Calu3 (cell line): ENCODE measurements around the gene RNU2-63P. TPM values are rescaled to one million over a fixed set of nuclear protein-coding genes. Genes with fewer than 3 reads are reported as not detected.
"Not testable (repeated sequence)": the region's sequence is repeated elsewhere in the genome, so short reads cannot be mapped to it uniquely, and the experiment has no call there.

Source experiments
- BruUV-seq: library from RNA; stranded (reverse); fragments of 400-500 nt; replicated peaks from 2 replicates; lab custom pipeline; 2021; lab: Mats Ljungman, UMichigan
- CTCF ChIA-PET: fragments of 300-600 bp; sonication (Branson Sonifier 250); formaldehyde crosslinking; loops from one replicate; lab custom pipeline; 2022; ENCODE audit warnings: antibody characterized with exemption; lab: Charles Lee
- DNase-seq: peaks from one replicate; pipeline ENCODE4 v3.0.0; 2022
- H3K27ac Mint-ChIP-seq: one replicate; pipeline ENCODE4 v1.8.0; 2022; ENCODE audit warnings: mixed read lengths; ENCODE audit not compliant: unreplicated experiment
- H3K27me3 Mint-ChIP-seq: one replicate; pipeline ENCODE4 v1.8.0; 2022; ENCODE audit warnings: mixed read lengths; ENCODE audit not compliant: unreplicated experiment
- H3K36me3 Mint-ChIP-seq: one replicate; pipeline ENCODE4 v1.8.0; 2022; ENCODE audit warnings: mild to moderate bottlenecking, moderate library complexity, mixed read lengths; ENCODE audit not compliant: insufficient read depth, unreplicated experiment
- H3K4me1 Mint-ChIP-seq: one replicate; pipeline ENCODE4 v1.8.0; 2022; ENCODE audit warnings: mild to moderate bottlenecking, low read depth, mixed read lengths; ENCODE audit not compliant: unreplicated experiment
- H3K4me3 Mint-ChIP-seq: one replicate; pipeline ENCODE4 v1.8.0; 2022; ENCODE audit warnings: mild to moderate bottlenecking, low read depth, moderate library complexity, mixed read lengths; ENCODE audit not compliant: unreplicated experiment
- H3K9me3 Mint-ChIP-seq: one replicate; pipeline ENCODE4 v1.8.0; 2022; ENCODE audit warnings: low read depth, mixed read lengths; ENCODE audit not compliant: unreplicated experiment
- intact Hi-C: fragments of 100-400 bp; cut with micrococcal nuclease; formaldehyde crosslinking; loops from one replicate; pipeline ENCODE4 v1.10.0; 2022; ENCODE audit not compliant: unreplicated experiment
- total RNA-seq: library from RNA; stranded (reverse); gene quantifications from 2 replicates; pipeline ENCODE4 v1.2.3, GENCODE V29; 2022
- TF ChIP-seq, protein P1 (sequence below): fragments of 200-600 bp; IDR thresholded peaks from one replicate; pipeline ENCODE4 v1.8.0; 2022; ENCODE audit warnings: antibody characterized with exemption; ENCODE audit not compliant: unreplicated experiment

Gene RNU2-63P
- total RNA-seq, 1 experiment from 2014 or later = not detected

GRCh38 chr2:88048541-88048940 lies 32.2 kb upstream of the RNU2-63P start:
- H3K27ac Mint-ChIP-seq = no peak overlapping the region
- no TSS peak for BruUV-seq

GRCh38 chr2:88045561-88045960 lies 29.2 kb upstream of the RNU2-63P start:
- H3K4me3 Mint-ChIP-seq, intact Hi-C loops, H3K27ac Mint-ChIP-seq, H3K27me3 Mint-ChIP-seq, H3K4me1 Mint-ChIP-seq, H3K9me3 Mint-ChIP-seq, DNase-seq, CTCF ChIA-PET, H3K36me3 Mint-ChIP-seq, BruUV-seq: not testable (repeated sequence)

More at GRCh38 chr2:88048541-88048940, 32.2 kb upstream of the RNU2-63P start:
- CTCF ChIA-PET = interaction anchor here (0.5 kb wide), 1 partner anchor 23 kb away, joined by 3 read pairs; no protein-coding TSS in a partner anchor
- Mint-ChIP-seq H3K36me3 (peaks cover 25% of the 10 kb centered on the region), H3K27me3 (no peaks in the 10 kb centered on the region), H3K4me1 (peaks cover 7% of the 10 kb centered on the region), H3K9me3 (no peaks in the 10 kb centered on the region), H3K4me3 (no peak overlapping the region)
- intact Hi-C loops = no loop called here
- DNase-seq = no peak
- TF ChIP-seq, protein P1, sequence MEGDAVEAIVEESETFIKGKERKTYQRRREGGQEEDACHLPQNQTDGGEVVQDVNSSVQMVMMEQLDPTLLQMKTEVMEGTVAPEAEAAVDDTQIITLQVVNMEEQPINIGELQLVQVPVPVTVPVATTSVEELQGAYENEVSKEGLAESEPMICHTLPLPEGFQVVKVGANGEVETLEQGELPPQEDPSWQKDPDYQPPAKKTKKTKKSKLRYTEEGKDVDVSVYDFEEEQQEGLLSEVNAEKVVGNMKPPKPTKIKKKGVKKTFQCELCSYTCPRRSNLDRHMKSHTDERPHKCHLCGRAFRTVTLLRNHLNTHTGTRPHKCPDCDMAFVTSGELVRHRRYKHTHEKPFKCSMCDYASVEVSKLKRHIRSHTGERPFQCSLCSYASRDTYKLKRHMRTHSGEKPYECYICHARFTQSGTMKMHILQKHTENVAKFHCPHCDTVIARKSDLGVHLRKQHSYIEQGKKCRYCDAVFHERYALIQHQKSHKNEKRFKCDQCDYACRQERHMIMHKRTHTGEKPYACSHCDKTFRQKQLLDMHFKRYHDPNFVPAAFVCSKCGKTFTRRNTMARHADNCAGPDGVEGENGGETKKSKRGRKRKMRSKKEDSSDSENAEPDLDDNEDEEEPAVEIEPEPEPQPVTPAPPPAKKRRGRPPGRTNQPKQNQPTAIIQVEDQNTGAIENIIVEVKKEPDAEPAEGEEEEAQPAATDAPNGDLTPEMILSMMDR = no peak

GRCh38 chr2:88042476-88042875 lies 26.1 kb upstream of the RNU2-63P start:
- Mint-ChIP-seq H3K36me3 (peaks cover 8% of the 10 kb centered on the region), H3K27ac (peak overlapping the region; percentile 4), H3K4me1 (peaks cover 19% of the 10 kb centered on the region), H3K4me3 (no peak overlapping the region), H3K9me3 (no peaks in the 10 kb centered on the region), H3K27me3 (no peaks in the 10 kb centered on the region)
- CTCF ChIA-PET = no interaction called here
- TF ChIP-seq, protein P1 = no peak
- intact Hi-C loops = no loop called here
- no TSS peak for BruUV-seq
- DNase-seq = no peak

DNA sequence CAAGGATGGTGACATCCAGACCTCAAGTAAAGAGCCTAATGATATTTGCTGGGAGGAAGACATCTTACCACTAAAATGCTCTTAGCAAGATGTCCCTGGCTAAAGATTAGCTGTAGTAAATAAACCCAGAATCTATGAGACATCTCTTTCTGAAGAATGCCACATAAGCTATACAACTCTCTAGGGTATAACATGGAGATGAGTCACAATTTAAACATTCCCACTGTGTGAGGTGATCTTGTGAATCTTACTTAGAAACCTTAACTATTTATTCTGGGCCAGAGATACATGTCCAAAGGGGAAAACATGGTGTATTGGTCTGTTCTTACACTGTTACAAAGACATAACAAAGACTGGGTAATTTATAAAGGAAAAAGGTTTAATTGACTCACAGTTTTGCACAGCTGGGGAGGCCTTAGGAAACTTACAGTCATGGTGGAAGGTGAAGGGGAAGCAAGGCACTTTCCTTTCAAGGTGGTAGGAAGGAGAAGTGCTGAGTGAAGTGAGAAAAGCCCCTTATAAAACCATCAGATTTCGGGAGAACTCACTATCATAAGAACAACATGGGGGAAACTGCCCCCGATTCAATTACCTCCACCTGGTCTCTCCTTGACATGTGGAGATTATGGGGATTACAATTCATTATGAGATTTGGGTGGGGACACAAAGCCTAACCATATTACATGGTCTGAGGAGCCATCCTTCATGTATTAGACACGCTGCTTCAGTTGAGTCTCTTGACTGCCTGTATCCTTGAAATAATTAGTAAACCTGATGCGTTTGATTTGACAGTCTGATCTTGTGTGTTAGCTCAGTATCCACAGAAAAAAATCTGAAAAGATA lies 22.1 kb upstream of the RNU2-63P start:
- peaks cover 19% of the 10 kb centered on the region for H3K4me1 Mint-ChIP-seq
- CTCF ChIA-PET = interaction anchor here (1.2 kb wide), 1 partner anchor 16 kb away, joined by 4 read pairs; no protein-coding TSS in a partner anchor
- no TSS peak for BruUV-seq
- peaks cover 11% of the 10 kb centered on the region for H3K36me3 Mint-ChIP-seq
- intact Hi-C loops = no loop called here
- DNase-seq = no peak
- TF ChIP-seq, protein P1 = no peak
- H3K27me3 Mint-ChIP-seq = no peaks in the 10 kb centered on the region
- no peak overlapping the region for H3K4me3 Mint-ChIP-seq
- H3K27ac Mint-ChIP-seq = peak overlapping the region; percentile 48
- no peaks in the 10 kb centered on the region for H3K9me3 Mint-ChIP-seq

GRCh38 chr2:88036606-88037005 lies 20.3 kb upstream of the RNU2-63P start:
- Mint-ChIP-seq H3K27me3 (no peaks in the 10 kb centered on the region), H3K4me3 (no peak overlapping the region), H3K27ac (no peak overlapping the region), H3K36me3 (peaks cover 13% of the 10 kb centered on the region), H3K4me1 (peaks cover 19% of the 10 kb centered on the region), H3K9me3 (no peaks in the 10 kb centered on the region)
- no peak for DNase-seq
- BruUV-seq = no TSS peak
- intact Hi-C loops = no loop called here
- CTCF ChIA-PET = interaction anchor here (1.3 kb wide), 1 partner anchor 31 kb away, joined by 3 read pairs; no protein-coding TSS in a partner anchor
- TF ChIP-seq, protein P1 = no peak
